PFSK-1 (cell line): ENCODE data around the gene CARMIL1.

Source experiments
- FOXP2 ChIP-seq: optimal IDR thresholded peaks from 2 replicates; pipeline ENCODE3; 2011; ENCODE audit warnings: borderline replicate concordance, control low read depth, inconsistent platforms; ENCODE audit not compliant: insufficient read depth; ENCODE audit errors: extremely low read length, extremely low read depth
- POLR2AphosphoS5 ChIP-seq: IDR thresholded peaks from 2 replicates; pipeline ENCODE4 v1.6.1; 2012; ENCODE audit warnings: low read depth, mild to moderate bottlenecking, control low read depth, low read length, moderate library complexity
- SIN3A ChIP-seq: IDR thresholded peaks from 2 replicates; pipeline ENCODE4 v1.6.1; 2012; ENCODE audit warnings: mild to moderate bottlenecking, low read length, moderate library complexity, borderline replicate concordance; ENCODE audit not compliant: insufficient read depth
- TAF1 ChIP-seq: IDR thresholded peaks from 2 replicates; pipeline ENCODE4 v1.6.1; 2012; ENCODE audit warnings: low read length, control low read depth, borderline replicate concordance; ENCODE audit not compliant: insufficient read depth
- TF ChIP-seq, protein P1 (sequence below), 2 experiments: IDR thresholded peaks; 2 replicates each; pipeline versions ENCODE4 v1.6.1 to v1.8.0; 2011 to 2012; ENCODE audit warnings: low read depth in 2 of 2, low read length in 2 of 2, control low read depth in 1 of 2, inconsistent platforms in 1 of 2, mild to moderate bottlenecking in 1 of 2, moderate library complexity in 1 of 2; ENCODE audit not compliant: insufficient read depth in 1 of 2

The CARMIL1 gene

DNA sequence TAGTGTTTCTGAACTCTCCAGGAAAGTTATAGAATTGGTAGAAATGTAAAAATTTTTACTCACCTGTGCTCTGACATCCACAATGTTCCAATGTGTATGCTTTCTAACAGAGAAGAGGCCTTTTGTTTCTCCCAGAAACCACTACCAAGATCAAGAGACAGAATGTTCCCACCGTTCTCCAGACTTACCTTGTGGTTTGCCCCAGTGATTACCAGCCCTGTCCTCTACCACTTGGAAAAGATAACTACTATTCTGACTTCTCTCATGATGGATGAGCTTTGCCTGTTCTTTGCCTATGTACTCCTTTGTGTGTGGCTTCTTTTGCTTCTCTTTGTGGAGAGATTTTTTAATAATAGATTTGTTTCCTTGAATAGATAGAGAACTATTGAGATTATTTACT, 199.8 kb downstream of the CARMIL1 start:
- no peak for TF ChIP-seq SIN3A
- TF ChIP-seq, protein P1, sequence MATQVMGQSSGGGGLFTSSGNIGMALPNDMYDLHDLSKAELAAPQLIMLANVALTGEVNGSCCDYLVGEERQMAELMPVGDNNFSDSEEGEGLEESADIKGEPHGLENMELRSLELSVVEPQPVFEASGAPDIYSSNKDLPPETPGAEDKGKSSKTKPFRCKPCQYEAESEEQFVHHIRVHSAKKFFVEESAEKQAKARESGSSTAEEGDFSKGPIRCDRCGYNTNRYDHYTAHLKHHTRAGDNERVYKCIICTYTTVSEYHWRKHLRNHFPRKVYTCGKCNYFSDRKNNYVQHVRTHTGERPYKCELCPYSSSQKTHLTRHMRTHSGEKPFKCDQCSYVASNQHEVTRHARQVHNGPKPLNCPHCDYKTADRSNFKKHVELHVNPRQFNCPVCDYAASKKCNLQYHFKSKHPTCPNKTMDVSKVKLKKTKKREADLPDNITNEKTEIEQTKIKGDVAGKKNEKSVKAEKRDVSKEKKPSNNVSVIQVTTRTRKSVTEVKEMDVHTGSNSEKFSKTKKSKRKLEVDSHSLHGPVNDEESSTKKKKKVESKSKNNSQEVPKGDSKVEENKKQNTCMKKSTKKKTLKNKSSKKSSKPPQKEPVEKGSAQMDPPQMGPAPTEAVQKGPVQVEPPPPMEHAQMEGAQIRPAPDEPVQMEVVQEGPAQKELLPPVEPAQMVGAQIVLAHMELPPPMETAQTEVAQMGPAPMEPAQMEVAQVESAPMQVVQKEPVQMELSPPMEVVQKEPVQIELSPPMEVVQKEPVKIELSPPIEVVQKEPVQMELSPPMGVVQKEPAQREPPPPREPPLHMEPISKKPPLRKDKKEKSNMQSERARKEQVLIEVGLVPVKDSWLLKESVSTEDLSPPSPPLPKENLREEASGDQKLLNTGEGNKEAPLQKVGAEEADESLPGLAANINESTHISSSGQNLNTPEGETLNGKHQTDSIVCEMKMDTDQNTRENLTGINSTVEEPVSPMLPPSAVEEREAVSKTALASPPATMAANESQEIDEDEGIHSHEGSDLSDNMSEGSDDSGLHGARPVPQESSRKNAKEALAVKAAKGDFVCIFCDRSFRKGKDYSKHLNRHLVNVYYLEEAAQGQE (IDR thresholded peaks at IDR 0.05; ENCODE audit: insufficient read depth in 1 of 2, low read depth in 2 of 2, low read length in 2 of 2): no peak
- TF ChIP-seq POLR2AphosphoS5: no peak
- no peak for TF ChIP-seq TAF1
- TF ChIP-seq FOXP2: no peak

DNA sequence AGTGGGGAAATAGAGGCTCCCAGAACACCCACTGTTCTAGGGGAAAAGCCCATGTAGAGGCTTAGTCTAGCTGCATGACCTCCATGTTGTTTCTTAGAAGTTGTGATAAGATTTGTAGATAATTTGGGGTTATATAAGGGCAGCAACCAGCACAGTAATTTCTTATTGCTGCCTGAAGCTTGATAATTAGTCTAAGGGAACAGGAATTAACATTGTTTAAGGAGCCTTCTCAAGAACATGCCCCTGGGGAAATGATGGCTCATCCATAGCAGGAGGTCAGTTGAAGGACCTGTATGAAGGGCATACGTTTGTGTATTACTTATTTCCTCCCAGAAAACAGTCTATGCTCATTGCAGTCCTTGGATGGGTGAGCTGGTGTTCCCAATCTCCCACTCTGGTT, 202.1 kb downstream of the CARMIL1 start:
- TF ChIP-seq TAF1 (no peak), SIN3A (no peak), FOXP2 (no peak), POLR2AphosphoS5 (no peak)
- TF ChIP-seq, protein P1 (IDR thresholded peaks at IDR 0.05; ENCODE audit: insufficient read depth in 1 of 2, low read depth in 2 of 2, low read length in 2 of 2): no peak

DNA sequence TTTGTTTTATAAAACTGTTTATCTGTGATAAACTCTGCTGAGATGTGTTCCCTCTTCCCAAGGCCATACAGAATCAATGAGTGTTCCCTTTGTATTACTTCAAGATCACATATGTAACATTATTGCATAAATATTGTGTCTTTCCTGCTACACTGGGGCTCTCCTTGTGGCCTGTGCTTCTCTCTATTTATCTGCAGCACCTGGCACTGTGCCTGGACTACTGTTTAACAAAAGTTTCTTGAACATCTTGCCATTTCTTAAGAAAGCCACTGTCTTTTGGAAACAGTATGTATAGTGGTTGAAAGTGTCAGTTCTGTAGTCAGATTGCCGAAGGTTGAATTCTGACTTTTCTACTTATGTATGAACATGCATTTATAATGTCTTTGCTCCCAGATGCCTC, 203.8 kb downstream of the CARMIL1 start:
- no peak for TF ChIP-seq POLR2AphosphoS5
- TF ChIP-seq, protein P1 (IDR thresholded peaks at IDR 0.05; ENCODE audit: insufficient read depth in 1 of 2, low read depth in 2 of 2, low read length in 2 of 2): no peak
- TF ChIP-seq SIN3A: no peak

DNA sequence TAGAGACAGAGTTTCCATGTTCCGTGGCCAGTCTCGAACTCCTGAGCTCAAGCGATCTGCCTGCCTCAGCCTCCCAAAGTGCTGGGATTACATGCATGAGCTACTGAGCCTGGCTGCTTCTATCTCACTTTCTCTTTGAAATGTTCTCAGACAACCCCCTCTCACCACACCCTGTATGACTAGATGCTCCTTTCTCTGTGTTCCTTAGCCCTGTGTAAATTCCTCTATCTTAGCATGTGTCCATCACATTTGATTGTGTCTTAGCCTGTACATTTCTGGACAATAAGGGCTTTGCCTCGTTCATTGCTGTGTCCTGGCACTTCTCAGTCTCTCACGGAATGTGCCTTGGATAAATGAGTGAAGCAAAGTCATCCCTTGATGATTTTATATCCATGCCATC, 204.8 kb downstream of the CARMIL1 start:
- TF ChIP-seq POLR2AphosphoS5 (no peak), SIN3A (no peak), FOXP2 (no peak), TAF1 (no peak)
- TF ChIP-seq, protein P1 (IDR thresholded peaks at IDR 0.05; ENCODE audit: insufficient read depth in 1 of 2, low read depth in 2 of 2, low read length in 2 of 2): no peak

DNA sequence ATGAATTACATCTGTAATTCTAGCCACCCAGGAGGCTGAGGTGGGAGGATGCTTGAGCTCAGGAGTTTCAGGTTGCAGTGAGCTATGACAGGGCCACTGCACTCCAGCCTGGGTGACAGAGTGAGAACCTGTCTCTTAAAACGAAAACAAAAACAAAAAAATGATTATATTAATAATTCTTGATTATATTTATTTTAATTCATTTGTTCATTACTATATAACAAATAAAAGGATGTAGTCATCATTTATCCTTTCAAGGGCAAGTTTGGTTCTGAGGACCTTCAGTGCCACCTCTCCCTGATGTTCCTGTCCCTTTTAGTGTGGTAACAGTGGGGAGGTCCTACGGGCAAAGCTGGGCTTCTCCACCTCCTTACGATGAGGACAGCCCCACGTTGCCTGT, 205.7 kb downstream of the CARMIL1 start:
- no peak for TF ChIP-seq TAF1
- TF ChIP-seq POLR2AphosphoS5: no peak
- TF ChIP-seq, protein P1 (IDR thresholded peaks at IDR 0.05; ENCODE audit: insufficient read depth in 1 of 2, low read depth in 2 of 2, low read length in 2 of 2): no peak
- TF ChIP-seq SIN3A: no peak
- no peak for TF ChIP-seq FOXP2
